Heart right ventricle (tissue), 16 donors: Measurements from ENCODE around the gene FMNL3. TPM values are rescaled to one million over a fixed set of nuclear protein-coding genes. Genes with fewer than 3 reads are reported as not detected.
"Not testable (repeated sequence)": the region's sequence is repeated elsewhere in the genome, so short reads cannot be mapped to it uniquely, and the experiment has no call there.

Source experiments
- ATAC-seq, 8 donors: fragments of 200-7000 bp; cut with Tn5 transposase; one replicate each; pipeline ENCODE4 v1.9.1; 2020; ENCODE audit warnings: mild to moderate bottlenecking in 8 of 8, moderate library complexity in 8 of 8, moderate number of reproducible peaks in 1 of 8
- DNase-seq, 2 donors: peaks; one replicate each; pipeline ENCODE4 v3.0.0-alpha.2; 2020
- H3K27ac ChIP-seq, 10 donors: fragments of 200-600 bp; sonication (generic) in 2 of 10; one replicate each; pipeline versions ENCODE4 v1.5.0 to v1.8.0; 2020 to 2022; ENCODE audit warnings: mild to moderate bottlenecking in 3 of 10
- H3K27me3 ChIP-seq, 7 donors: fragments of 200-600 bp; one replicate each; pipeline ENCODE4 v1.8.0; 2021 to 2022; ENCODE audit warnings: mild to moderate bottlenecking in 2 of 7
- H3K36me3 ChIP-seq, 9 donors: fragments of 200-600 bp; sonication (generic) in 1 of 9; one replicate each; pipeline versions ENCODE4 v1.5.0 to v1.8.0; 2020 to 2022; ENCODE audit warnings: mild to moderate bottlenecking in 2 of 9
- H3K4me1 ChIP-seq, 9 donors: fragments of 200-600 bp; sonication (generic) in 1 of 9; one replicate each; pipeline versions ENCODE4 v1.5.0 to v1.8.0; 2020 to 2022; ENCODE audit warnings: mild to moderate bottlenecking in 4 of 9
- H3K4me3 ChIP-seq, 10 donors: fragments of 200-600 bp; sonication (generic) in 2 of 10; one replicate each; pipeline versions ENCODE4 v1.5.0 to v1.8.0; 2020 to 2022; ENCODE audit warnings: mild to moderate bottlenecking in 7 of 10, moderate library complexity in 2 of 10
- H3K9me3 ChIP-seq, 11 donors: fragments of 200-600 bp in 10 of 11; sonication (generic) in 2 of 11; one replicate each; pipeline versions ENCODE4 v1.5.0 to v1.8.0; 2013 to 2022; ENCODE audit warnings: mild to moderate bottlenecking in 2 of 11, control low read depth in 1 of 11, moderate library complexity in 1 of 11
- CTCF ChIP-seq, 9 donors: fragments of 200-600 bp; sonication (generic) in 2 of 9; IDR thresholded peaks; one replicate each; pipeline versions ENCODE4 v1.5.0 to v1.8.0; 2021 to 2022; ENCODE audit warnings: antibody characterized with exemption in 9 of 9, mild to moderate bottlenecking in 5 of 9, moderate library complexity in 1 of 9
- WGBS, 2 donors: extraction: QIAGEN DNeasy Blood & Tissue Kit; methylation state at CpG; one replicate each; pipeline ENCODE4 v1.1.7; 2013; ENCODE audit warnings: inconsistent platforms in 1 of 2; 5-methylcytosine and 5-hydroxymethylcytosine counted together
- intact Hi-C, 10 donors: fragments of 100-400 bp; cut with DNase I; formaldehyde crosslinking; loops; one replicate each; pipeline versions ENCODE4 v1.11.1 to v1.14.2; 2022
- polyA plus RNA-seq, 2 donors: library from polyadenylated mRNA; stranded (reverse); fragments of 200-250 nt; gene quantifications; one replicate each; pipeline ENCODE4 v1.2.3, GENCODE V29; 2013
- total RNA-seq, 10 donors: library from RNA; stranded (reverse); fragmentation: NEBNext Ultra II Directional in 3 of 10; extraction: Animal tissue kit (Norgen Biotek cat#: 25700) in 3 of 10; gene quantifications; one replicate each; pipeline versions ENCODE4 v1.2.1 to v1.2.4, GENCODE V29; 2021 to 2023
- donor health status: Arrhythmogenic right ventricular cardiomyopathy.
- donor health status: ischemic (EF 13 %, LVEDD 7.1; RV severe dilation, severe dysfunction).
- donor health status: healthy with polysubstance abuse.
- donor health status: DM: no; HTN: yes; CAD: no.
- donor health status: DM: no; HTN: no; CAD: no.
- donor health status: ischemic (EF 25% LVEDD 6.9; RV normal size, moderate dysfunction).
- donor health status: ischemic (EF 25% LVEDD 5.7; RV mildly dilated, moderate dysfunction).
- donor health status: healthy.
- donor health status: DM: yes; HTN: yes; CAD: no.
- donor health status: Ischemic cardiomyopathy.
- donor health status: ischemic (EF 35%, LVEDD 5.7; RV mildly dilated, moderate dysfunction).
- donor health status: nonischemic (EF 11% LVEDD 7.7; RV severe dilation, severe dysfunction).
- donor health status: DM: yes; HTN: yes; CAD: no.
- donor health status: PGD.
- donor health status: ischemic (EF 29% LVEDD 5.4; RV normal size, mild dysfunction).
- donor health status: nonischemic (EF 23%, LVEDD 6.1; RV moderate dilation, normal function).

FMNL3 gene
- total and polyA plus RNA-seq, 12 donors: 5.7 to 19.6 (median 11.3) TPM

GRCh38 chr12:49730568-49731101 is 23.4 kb upstream of the FMNL3 start:
- WGBS, 2 donors: 89 to 90% methylated on average over 3 of the region's 3 CpGs
- TF ChIP-seq CTCF (IDR thresholded peaks at IDR 0.05): no peak
- no peak for ATAC-seq

GRCh38 chr12:49730050-49730449 is 22.8 kb upstream of the FMNL3 start:
- Histone ChIP-seq H3K4me1 (no peaks in the 10 kb centered on the region), H3K4me3 (no peak overlapping the region), H3K36me3 (no peaks in the 10 kb centered on the region), H3K9me3 (no peaks in the 10 kb centered on the region), H3K27ac (no peak overlapping the region), H3K27me3 (peaks cover 0 to 6% (median 0%) of the 10 kb centered on the region in 7 donors)
- TF ChIP-seq CTCF (IDR thresholded peaks at IDR 0.05): no peak
- WGBS, 2 donors: 67 to 71% methylated on average over 1 of the region's 1 CpG
- no peak for ATAC-seq
- no peak for DNase-seq
- intact Hi-C loops: no loop called here

More at GRCh38 chr12:49730568-49731101, 23.4 kb upstream of the FMNL3 start:
- Histone ChIP-seq H3K4me3 (no peak overlapping the region), H3K4me1 (no peaks in the 10 kb centered on the region), H3K27me3 (no peaks in the 10 kb centered on the region), H3K9me3 (no peaks in the 10 kb centered on the region), H3K36me3 (no peaks in the 10 kb centered on the region), H3K27ac (no peak overlapping the region)
- DNase-seq: no peak
- intact Hi-C loops: no loop called here

GRCh38 chr12:49728446-49728845 is 21.2 kb upstream of the FMNL3 start:
- Histone ChIP-seq H3K9me3 (no peaks in the 10 kb centered on the region), H3K4me3 (no peak overlapping the region), H3K27me3 (peaks cover 0 to 17% (median 0%) of the 10 kb centered on the region in 7 donors), H3K27ac (no peak overlapping the region), H3K4me1 (no peaks in the 10 kb centered on the region), H3K36me3 (no peaks in the 10 kb centered on the region)
- no peak for DNase-seq
- WGBS, 2 donors: 88 to 93% methylated on average over 3 of the region's 3 CpGs
- ATAC-seq: no peak
- no peak for TF ChIP-seq CTCF (IDR thresholded peaks at IDR 0.05)
- intact Hi-C loops: loop anchor here in 1 of 10 donors (10.0 kb wide), 1 partner anchor 46 kb away; no protein-coding TSS in a partner anchor

- not testable (repeated sequence) for ATAC-seq, H3K27ac ChIP-seq, H3K9me3 ChIP-seq, H3K4me3 ChIP-seq, H3K36me3 ChIP-seq, H3K4me1 ChIP-seq, DNase-seq
- 80 to 89% methylated on average over 3 of the region's 3 CpGs for WGBS, 2 donors
- intact Hi-C loops: loop anchor here in 1 of 10 donors (10.0 kb wide), 1 partner anchor 53 kb away; no protein-coding TSS in a partner anchor
- peaks cover 0 to 17% (median 0%) of the 10 kb centered on the region in 7 donors for H3K27me3 ChIP-seq
These were observed 14.2 kb upstream of the FMNL3 start for GRCh38 chr12:49721355-49721754.

- TF ChIP-seq CTCF (IDR thresholded peaks at IDR 0.05): peak in 1 of 9 donors; percentile 9
- no peaks in the 10 kb centered on the region for H3K36me3 ChIP-seq
- ATAC-seq (no peak), DNase-seq (no peak)
- H3K4me3 ChIP-seq: no peak overlapping the region
- H3K27ac ChIP-seq: no peak overlapping the region
- no peaks in the 10 kb centered on the region for H3K9me3 ChIP-seq
- H3K4me1 ChIP-seq: no peaks in the 10 kb centered on the region
- intact Hi-C loops: loop anchor here in 1 of 10 donors (10.0 kb wide), 1 partner anchor 55 kb away; no protein-coding TSS in a partner anchor
- 29 to 33% methylated on average over 1 of the region's 1 CpG for WGBS, 2 donors
- H3K27me3 ChIP-seq: peaks cover 0 to 19% (median 7%) of the 10 kb centered on the region in 7 donors
These were observed 13.0 kb upstream of the FMNL3 start for GRCh38 chr12:49720214-49720613.

- H3K9me3 ChIP-seq, H3K36me3 ChIP-seq, ATAC-seq, H3K4me3 ChIP-seq, DNase-seq, H3K27ac ChIP-seq, intact Hi-C loops, H3K4me1 ChIP-seq: not testable (repeated sequence)
- H3K27me3 ChIP-seq: peaks cover 0 to 20% (median 7%) of the 10 kb centered on the region in 7 donors
- 87 to 95% methylated on average over 3 of the region's 3 CpGs for WGBS, 2 donors
These were observed 10.6 kb upstream of the FMNL3 start for GRCh38 chr12:49717800-49718199.
